GM21447 (cell line): Measurements from ENCODE around the gene CPD.

Experiments
- ATAC-seq: cut with Tn5 transposase; IDR thresholded peaks from one replicate; pipeline ENCODE4 v1.9.1; 2021; ENCODE audit not compliant: unreplicated experiment

The CPD gene

GRCh38 chr17:30352240-30352814 lies 26.4 kb upstream of the CPD start:
- ATAC-seq = no peak

- no peak for ATAC-seq
Measured at GRCh38 chr17:30354701-30355100, 24.0 kb upstream of the CPD start.

GRCh38 chr17:30357476-30357875 lies 21.3 kb upstream of the CPD start:
- no peak for ATAC-seq

GRCh38 chr17:30358055-30358760 lies 20.5 kb upstream of the CPD start:
- ATAC-seq = no peak

GRCh38 chr17:30360086-30360808 lies 18.5 kb upstream of the CPD start:
- ATAC-seq = no peak

GRCh38 chr17:30361766-30362279 lies 16.9 kb upstream of the CPD start:
- ATAC-seq = no peak

- peak; percentile 91 for ATAC-seq
Measured at GRCh38 chr17:30363715-30364202, 15.0 kb upstream of the CPD start.

GRCh38 chr17:30366536-30366935 lies 12.2 kb upstream of the CPD start:
- ATAC-seq = no peak

- no peak for ATAC-seq
Measured at GRCh38 chr17:30368912-30369720, 9.6 kb upstream of the CPD start.

GRCh38 chr17:30369995-30370394 lies 8.7 kb upstream of the CPD start:
- ATAC-seq = no peak

GRCh38 chr17:30372755-30373154 lies 6.0 kb upstream of the CPD start:
- ATAC-seq = no peak

- ATAC-seq = no peak
Measured at GRCh38 chr17:30375661-30376060, 3.1 kb upstream of the CPD start.

GRCh38 chr17:30376621-30377452 lies 1.9 kb upstream of the CPD start:
- ATAC-seq = no peak

GRCh38 chr17:30377574-30378240 lies 1.0 kb upstream of the CPD start:
- ATAC-seq = no peak

GRCh38 chr17:30378241-30378824 lies 394 bp upstream of the CPD start:
- ATAC-seq = peak; percentile 10

GRCh38 chr17:30379303-30379902 lies 676 bp downstream of the CPD start:
- ATAC-seq = peak; percentile 19

GRCh38 chr17:30379903-30380381 lies 1.2 kb downstream of the CPD start:
- no peak for ATAC-seq

- ATAC-seq = no peak
Measured at GRCh38 chr17:30380643-30381339, 2.1 kb downstream of the CPD start.
